Measurements from ENCODE around the gene ADSS2. TPM values are rescaled to one million over a fixed set of nuclear protein-coding genes. Genes with fewer than 3 reads are reported as not detected.

ADSS2 gene
- total RNA-seq, 1 experiment from 2014 or later: 73.9 TPM

- TF ChIP-seq CTCF (IDR thresholded peaks at IDR 0.05; ENCODE audit: insufficient read depth in 1 of 2, low read depth in 1 of 2, low read length in 1 of 2, severe bottlenecking in 1 of 2, unreplicated experiment in 1 of 2): no peak
- no peak overlapping the region for H3K27ac Mint-ChIP-seq (ENCODE audit: unreplicated experiment)
Measured at GRCh38 chr1:244406337-244406736, 45.4 kb downstream of the ADSS2 start.

GRCh38 chr1:244405856-244406255 is 45.9 kb downstream of the ADSS2 start:
- no peak for DNase-seq
- POLR2A ChIA-PET: no interaction called here
- Mint-ChIP-seq H3K27me3 (ENCODE audit: insufficient read depth, unreplicated experiment) (no peaks in the 10 kb centered on the region), H3K36me3 (ENCODE audit: insufficient read depth, unreplicated experiment) (peaks cover 86% of the 10 kb centered on the region), H3K4me1 (ENCODE audit: low read depth, unreplicated experiment) (peaks cover 7% of the 10 kb centered on the region), H3K4me3 (ENCODE audit: unreplicated experiment) (no peak overlapping the region), H3K27ac (ENCODE audit: unreplicated experiment) (no peak overlapping the region), H3K9me3 (ENCODE audit: unreplicated experiment) (peaks cover 26% of the 10 kb centered on the region)
- Histone ChIP-seq H3K4me3 (ENCODE audit: low read depth, low read length) (no peak overlapping the region), H3K4me1 (no peaks in the 10 kb centered on the region), H3K27me3 (replicated peaks; ENCODE audit: control insufficient read depth, insufficient read depth, low read length) (no peaks in the 10 kb centered on the region), H3K36me3 (ENCODE audit: control insufficient read depth, insufficient read depth, low read length) (peaks cover 1% of the 10 kb centered on the region; the same call in 1 of the 2 replicates), H3K9me3 (no peaks in the 10 kb centered on the region)
- intact Hi-C loops (cut with micrococcal nuclease; ENCODE audit: unreplicated experiment): no loop called here
- no peak for TF ChIP-seq CTCF (IDR thresholded peaks at IDR 0.05; ENCODE audit: insufficient read depth in 1 of 2, low read depth in 1 of 2, low read length in 1 of 2, severe bottlenecking in 1 of 2, unreplicated experiment in 1 of 2)
- CTCF ChIA-PET: interaction anchor here (0.8 kb wide), 1 partner anchor 9 kb away, joined by 3 read pairs; no protein-coding TSS in a partner anchor
- no TSS peak for BruUV-seq (replicated peaks)

More at GRCh38 chr1:244406337-244406736, 45.4 kb downstream of the ADSS2 start:
- intact Hi-C loops (cut with micrococcal nuclease; ENCODE audit: unreplicated experiment): no loop called here
- Histone ChIP-seq H3K4me1 (no peaks in the 10 kb centered on the region), H3K4me3 (ENCODE audit: low read depth, low read length) (no peak overlapping the region), H3K9me3 (no peaks in the 10 kb centered on the region), H3K27me3 (replicated peaks; ENCODE audit: control insufficient read depth, insufficient read depth, low read length) (no peaks in the 10 kb centered on the region), H3K36me3 (ENCODE audit: control insufficient read depth, insufficient read depth, low read length) (peaks cover 1% of the 10 kb centered on the region; the same call in 1 of the 2 replicates)
- Mint-ChIP-seq H3K36me3 (ENCODE audit: insufficient read depth, unreplicated experiment) (peaks cover 86% of the 10 kb centered on the region), H3K4me1 (ENCODE audit: low read depth, unreplicated experiment) (peaks cover 7% of the 10 kb centered on the region), H3K9me3 (ENCODE audit: unreplicated experiment) (peaks cover 21% of the 10 kb centered on the region), H3K27me3 (ENCODE audit: insufficient read depth, unreplicated experiment) (no peaks in the 10 kb centered on the region), H3K4me3 (ENCODE audit: unreplicated experiment) (no peak overlapping the region)
- no peak for DNase-seq
- no TSS peak for BruUV-seq (replicated peaks)
- ChIA-PET CTCF (interaction anchor here (0.8 kb wide), 1 partner anchor 8 kb away, joined by 3 read pairs; no protein-coding TSS in a partner anchor), POLR2A (no interaction called here)

- DNase-seq: no peak
- no peak for TF ChIP-seq CTCF (IDR thresholded peaks at IDR 0.05; ENCODE audit: insufficient read depth in 1 of 2, low read depth in 1 of 2, low read length in 1 of 2, severe bottlenecking in 1 of 2, unreplicated experiment in 1 of 2)
- Histone ChIP-seq H3K4me1 (no peaks in the 10 kb centered on the region), H3K4me3 (ENCODE audit: low read depth, low read length) (no peak overlapping the region), H3K27me3 (replicated peaks; ENCODE audit: control insufficient read depth, insufficient read depth, low read length) (no peaks in the 10 kb centered on the region), H3K36me3 (ENCODE audit: control insufficient read depth, insufficient read depth, low read length) (peaks cover 1% of the 10 kb centered on the region; the same call in 1 of the 2 replicates), H3K9me3 (peaks cover 4% of the 10 kb centered on the region; the same call in 1 of the 2 replicates)
- Mint-ChIP-seq H3K27me3 (ENCODE audit: insufficient read depth, unreplicated experiment) (no peaks in the 10 kb centered on the region), H3K27ac (ENCODE audit: unreplicated experiment) (no peak overlapping the region), H3K9me3 (ENCODE audit: unreplicated experiment) (peaks cover 28% of the 10 kb centered on the region), H3K4me1 (ENCODE audit: low read depth, unreplicated experiment) (peaks cover 7% of the 10 kb centered on the region), H3K36me3 (ENCODE audit: insufficient read depth, unreplicated experiment) (peaks cover 72% of the 10 kb centered on the region), H3K4me3 (ENCODE audit: unreplicated experiment) (no peak overlapping the region)
- ChIA-PET CTCF (no interaction called here), POLR2A (no interaction called here)
- BruUV-seq (replicated peaks): no TSS peak
- intact Hi-C loops (cut with micrococcal nuclease; ENCODE audit: unreplicated experiment): no loop called here
Measured at GRCh38 chr1:244403431-244403830, 48.3 kb downstream of the ADSS2 start.
